RPMI7951 (cell line): ENCODE results near the gene SLC50A1. TPM values are rescaled to one million over a fixed set of nuclear protein-coding genes. Genes with fewer than 3 reads are reported as not detected.
"Not testable (repeated sequence)": the region's sequence is repeated elsewhere in the genome, so short reads cannot be mapped to it uniquely, and the experiment has no call there.

ENCODE experiments used
- DNase-seq: peaks from one replicate; pipeline ENCODE4 v3.0.0-alpha.2; 2012; ENCODE audit warnings: low read depth
- total RNA-seq: library from RNA; depleted of rRNA; stranded (reverse); fragments of >200 nt; shearing (Covaris generic); gene quantifications from 2 replicates; pipeline ENCODE4 v1.2.3, GENCODE V29; 2014

SLC50A1 gene
- total RNA-seq, 1 experiment from 2014 or later = 24.2 TPM

DNA sequence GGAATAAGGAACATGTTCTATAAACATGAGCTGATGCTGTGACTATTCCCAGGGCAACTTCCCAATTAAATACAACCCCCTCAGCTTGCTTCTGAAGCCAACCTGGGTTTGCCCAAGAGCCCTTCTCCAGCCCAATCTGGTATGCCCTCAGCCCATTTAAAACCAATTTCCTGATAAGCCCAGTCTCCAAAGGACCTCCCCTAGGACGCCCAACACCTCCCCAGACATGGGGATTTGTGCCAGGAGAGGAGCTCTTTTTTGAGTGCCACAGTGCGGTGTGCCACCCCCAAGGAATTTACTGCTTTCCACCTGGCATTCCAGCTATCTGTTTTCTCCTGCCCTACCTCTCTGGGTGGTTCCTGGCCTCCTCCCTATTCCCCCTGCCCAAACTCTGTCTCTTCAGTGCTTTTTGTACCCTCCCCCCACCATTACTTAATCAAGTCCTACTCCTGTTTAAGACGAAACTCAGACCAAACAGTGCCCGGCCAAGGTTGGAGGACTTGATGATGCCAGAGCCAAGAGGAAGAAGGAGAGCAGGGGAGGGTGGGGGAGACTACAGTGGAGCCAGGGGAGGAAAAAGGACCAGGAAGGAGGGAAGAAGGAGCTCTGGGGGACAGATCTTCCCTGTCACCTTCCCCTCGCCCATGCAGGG is 19.4 kb upstream of the SLC50A1 start:
- no peak for DNase-seq

DNA sequence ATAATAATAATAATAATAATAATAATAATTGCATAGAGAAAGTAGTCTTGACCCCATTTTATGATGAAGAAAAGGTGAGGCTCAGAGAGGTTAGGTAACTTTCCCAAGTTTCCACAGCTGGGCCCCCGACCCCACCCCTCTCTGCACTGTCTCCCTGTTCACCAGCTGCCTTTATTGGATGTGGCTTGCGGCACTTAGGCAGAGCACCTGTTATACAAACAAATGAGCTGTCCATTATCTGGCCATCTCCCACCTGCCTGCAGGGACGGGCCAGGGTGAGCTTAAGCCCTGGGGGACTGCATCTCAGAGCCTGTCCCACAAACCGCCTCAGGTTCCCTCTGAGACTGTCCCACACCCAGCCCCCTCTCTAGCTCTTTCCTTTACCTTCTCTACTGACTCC is 18.0 kb upstream of the SLC50A1 start:
- DNase-seq = no peak

DNA sequence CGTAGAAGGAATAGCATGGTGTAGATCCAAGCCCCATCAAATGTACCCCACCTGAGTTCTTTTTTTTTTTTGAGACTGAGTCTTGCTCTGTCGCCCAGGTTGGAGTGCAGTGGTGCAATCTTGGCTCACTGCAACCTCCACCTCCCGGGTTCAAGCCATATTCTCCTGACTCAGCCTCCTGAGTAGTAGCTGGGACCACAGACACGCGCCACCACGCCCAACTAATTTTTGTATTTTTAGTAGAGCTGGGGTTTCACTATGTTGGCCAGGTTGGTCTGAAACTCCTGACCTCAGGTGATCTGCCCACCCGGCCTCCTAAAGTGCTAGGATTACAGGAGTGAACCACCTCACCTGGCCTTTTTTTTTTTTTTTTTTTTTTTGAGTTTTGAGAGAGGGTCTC is 17.6 kb upstream of the SLC50A1 start:
- DNase-seq = not testable (repeated sequence)

- DNase-seq = no peak
These were observed 15.4 kb upstream of the SLC50A1 start for GRCh38 chr1:155120253-155120652.

GRCh38 chr1:155121249-155121648 is 14.4 kb upstream of the SLC50A1 start:
- DNase-seq = no peak

DNA sequence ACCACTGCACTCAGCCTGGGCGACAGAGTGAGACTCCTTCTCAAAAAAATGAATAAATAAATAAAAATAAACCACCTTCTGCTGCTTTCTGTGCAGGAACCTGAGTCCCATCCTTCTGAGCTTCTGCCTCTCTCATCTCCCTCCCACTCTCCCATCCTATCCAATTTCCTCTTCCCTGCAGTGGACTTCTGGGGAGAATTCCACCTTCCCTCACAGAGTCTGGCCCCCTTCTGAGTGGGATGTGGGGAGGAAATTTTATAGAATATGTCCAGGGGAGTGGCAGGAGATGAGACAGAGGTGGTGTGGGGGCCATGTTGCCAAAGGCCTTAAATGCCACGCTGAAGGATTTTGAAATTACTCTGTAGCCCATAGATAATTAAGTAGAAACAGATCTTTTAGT is 13.3 kb upstream of the SLC50A1 start:
- DNase-seq = no peak

DNA sequence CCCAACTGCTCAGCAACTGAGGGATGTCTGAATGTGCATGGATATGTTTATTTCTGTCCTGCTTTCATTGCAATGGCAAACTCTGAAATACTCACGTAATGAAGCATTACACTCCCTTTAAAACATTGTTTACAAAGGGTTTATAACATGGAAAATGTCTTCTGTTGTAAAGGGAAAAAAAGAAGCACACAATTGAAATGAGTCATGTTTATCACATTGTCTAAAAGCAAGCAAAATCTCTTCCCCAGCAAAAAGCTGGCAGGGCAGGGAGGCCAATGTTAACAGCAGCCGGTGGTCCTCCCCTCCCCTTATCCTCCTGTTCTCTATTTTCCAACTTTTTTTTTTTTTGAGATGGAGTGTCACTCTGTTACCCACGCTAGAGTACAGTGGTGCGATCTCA is 11.9 kb upstream of the SLC50A1 start:
- no peak for DNase-seq

DNA sequence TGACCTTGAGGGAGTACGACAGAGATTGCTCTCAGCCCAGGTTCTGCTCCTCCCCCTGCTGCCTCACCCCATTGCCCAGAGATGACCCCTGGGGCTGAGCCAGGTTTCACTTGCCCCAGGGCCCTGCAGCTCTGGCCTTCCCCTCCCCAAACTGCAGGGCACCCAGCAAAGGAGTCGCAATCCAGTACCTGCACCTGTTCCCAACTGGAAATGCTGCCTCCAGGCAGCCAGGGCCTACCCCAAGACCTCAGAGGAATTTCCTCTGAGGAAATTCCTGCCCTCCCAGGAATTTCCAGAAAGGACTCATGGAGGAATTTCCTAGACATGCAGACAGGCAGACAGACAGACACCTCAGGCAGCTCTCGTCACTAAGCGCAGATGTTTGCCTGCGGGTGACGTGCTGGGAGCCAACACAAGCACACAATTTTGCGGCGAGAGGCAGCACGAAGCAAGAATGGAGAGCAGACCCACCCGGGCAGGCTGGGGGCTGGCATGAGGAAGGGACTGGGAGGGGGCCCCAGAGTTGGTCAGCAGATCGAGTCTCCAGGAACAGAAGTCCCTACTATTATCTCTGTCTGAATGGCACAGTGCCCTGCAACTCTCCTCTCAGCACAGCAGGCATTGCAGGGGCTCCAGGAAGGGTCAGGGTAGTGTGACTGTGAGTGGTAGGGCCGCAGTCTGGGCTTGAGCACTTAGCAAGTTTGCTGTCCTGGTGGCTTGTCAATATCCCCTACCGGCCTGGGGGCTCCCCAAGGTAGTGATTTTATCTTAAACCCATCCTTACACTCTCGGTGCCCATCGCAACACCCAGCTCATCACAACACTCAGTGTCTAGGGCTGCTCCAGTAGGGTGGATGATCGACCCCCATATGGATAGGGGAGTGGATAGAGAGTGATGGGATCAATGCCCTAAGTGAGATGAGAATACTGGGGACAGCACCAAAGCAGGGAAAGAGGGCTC is 10.9 kb upstream of the SLC50A1 start:
- peak; percentile 74 for DNase-seq

- no peak for DNase-seq
These were observed 10.1 kb upstream of the SLC50A1 start for GRCh38 chr1:155125511-155125945.

- DNase-seq = peak; percentile 24
These were observed 9.6 kb upstream of the SLC50A1 start for GRCh38 chr1:155125946-155126555.

- peak; percentile 17 for DNase-seq
These were observed 9.0 kb upstream of the SLC50A1 start for GRCh38 chr1:155126556-155127104.

DNA sequence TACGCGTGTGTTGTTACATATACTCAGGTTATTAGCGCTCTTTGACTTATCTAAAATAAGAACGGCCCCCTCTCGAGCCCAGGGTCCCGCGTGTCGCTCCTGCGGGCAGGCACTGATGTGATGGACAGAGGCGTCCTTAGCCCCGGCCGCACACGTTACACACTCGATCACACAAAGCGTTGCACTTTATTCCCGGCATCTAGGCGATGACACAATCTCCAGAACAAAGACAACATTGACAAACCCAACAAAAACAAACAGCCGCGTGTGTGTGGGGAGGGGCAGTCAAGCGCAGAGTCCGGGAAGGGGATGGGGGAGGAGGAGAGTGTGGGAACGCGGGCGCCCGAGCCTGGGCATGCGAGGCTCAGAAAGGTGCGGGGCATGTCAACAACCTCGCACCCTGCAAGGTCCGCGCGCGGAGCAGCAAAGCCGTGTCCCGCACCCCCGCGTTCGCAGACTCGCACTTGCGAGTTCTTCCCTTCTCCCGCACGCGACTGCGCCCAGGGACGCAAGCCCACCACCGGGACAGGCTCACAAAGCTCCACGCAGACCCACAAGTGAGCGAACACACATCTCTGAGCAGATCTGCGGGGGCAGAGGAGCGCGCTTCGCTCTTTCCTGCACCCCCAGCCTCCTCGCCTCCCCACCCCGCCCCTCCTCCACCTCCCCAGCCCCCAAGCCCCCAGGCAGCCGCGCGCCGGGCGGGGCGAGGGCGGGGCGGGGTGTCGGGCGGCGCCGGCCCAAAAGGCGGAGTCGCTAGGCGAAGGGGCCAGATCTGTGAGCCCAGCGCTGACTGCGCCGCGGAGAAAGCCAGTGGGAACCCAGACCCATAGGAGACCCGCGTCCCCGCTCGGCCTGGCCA is 8.3 kb upstream of the SLC50A1 start, which contains the start of gene EFNA1:
Gene EFNA1 (plus strand): TSS at position 772 of the 862 bp plus-strand sequence. CDS start 102 bp downstream, outside the sequence.
- peak; percentile 35 for DNase-seq

DNA sequence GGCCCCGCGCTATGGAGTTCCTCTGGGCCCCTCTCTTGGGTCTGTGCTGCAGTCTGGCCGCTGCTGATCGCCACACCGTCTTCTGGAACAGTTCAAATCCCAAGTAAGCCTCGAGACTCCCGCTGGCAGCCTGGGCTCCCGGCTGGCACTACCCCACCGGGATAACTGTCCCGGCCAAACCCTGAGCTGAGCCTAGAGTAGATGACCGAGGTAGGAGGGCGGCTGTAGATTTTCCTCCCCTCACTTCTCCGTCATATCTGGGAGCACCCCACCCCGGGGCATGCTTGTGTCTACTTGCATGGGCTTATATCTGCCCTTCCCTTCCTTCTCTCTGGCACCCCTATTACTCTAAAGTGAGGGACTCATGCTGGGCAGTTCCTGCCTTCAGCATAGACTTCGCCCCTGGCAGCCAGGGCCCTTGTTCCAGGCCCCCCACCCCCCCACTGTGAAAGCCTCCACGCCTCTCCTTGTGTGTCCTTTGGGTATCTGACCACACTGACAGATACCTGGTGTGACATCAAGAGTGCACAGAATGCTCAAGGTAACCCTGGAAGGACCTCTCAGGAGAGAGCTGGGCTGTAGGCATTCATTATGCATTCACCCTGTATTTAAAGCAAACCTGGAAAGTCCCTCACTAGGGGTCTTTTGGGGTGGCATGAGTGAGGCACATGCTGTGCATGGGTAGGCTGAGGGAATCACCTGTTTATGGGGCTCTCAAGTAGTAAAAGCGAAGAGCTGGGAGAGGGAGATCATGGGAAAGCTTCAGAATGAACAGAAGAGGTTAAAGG is 7.5 kb upstream of the SLC50A1 start:
- DNase-seq = no peak

- DNase-seq = no peak
These were observed 6.7 kb upstream of the SLC50A1 start for GRCh38 chr1:155128755-155129473.

DNA sequence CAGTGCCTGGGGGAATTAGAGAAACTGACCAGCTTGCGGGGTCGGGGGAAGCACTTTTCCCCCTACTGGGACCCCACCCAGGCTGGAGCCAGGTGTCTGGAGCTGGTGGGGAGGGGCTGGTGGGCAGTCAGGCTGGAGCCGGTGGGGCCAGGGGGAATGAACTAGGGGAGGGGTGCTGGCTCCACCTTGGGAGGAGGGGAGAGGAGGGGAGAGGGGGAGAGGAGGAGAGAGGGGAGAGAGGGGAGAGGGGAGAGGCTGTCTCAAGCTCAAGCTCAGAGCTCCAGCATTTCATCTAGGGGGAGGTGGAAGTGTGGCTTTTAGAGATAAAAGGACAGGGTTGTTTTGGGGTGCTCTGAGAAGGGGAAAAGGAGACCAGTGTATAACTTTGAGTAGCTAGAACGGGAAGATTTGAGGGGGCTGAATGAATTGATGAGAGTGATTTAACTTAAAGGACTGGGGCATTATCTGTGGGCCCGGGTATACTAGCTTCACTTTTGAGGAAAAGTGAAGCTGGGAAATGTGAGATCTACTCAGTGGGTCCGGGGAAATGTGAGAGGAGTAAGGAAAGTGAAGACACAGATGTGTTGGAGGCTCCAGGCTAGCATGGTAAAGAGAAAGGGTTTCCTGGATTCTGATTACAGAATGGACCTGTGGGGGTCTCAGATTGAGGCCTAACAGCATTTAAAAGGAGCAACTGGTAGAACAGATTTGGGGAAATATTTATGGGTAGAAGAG is 5.2 kb upstream of the SLC50A1 start:
- no peak for DNase-seq

DNA sequence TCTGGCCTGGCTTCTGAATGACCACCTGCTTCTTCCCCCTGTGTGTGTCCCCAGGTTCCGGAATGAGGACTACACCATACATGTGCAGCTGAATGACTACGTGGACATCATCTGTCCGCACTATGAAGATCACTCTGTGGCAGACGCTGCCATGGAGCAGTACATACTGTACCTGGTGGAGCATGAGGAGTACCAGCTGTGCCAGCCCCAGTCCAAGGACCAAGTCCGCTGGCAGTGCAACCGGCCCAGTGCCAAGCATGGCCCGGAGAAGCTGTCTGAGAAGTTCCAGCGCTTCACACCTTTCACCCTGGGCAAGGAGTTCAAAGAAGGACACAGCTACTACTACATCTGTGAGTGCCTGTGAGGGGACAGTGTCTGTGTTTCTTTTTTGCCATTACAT is 4.4 kb upstream of the SLC50A1 start:
- DNase-seq = no peak

GRCh38 chr1:155131856-155132255 is 3.8 kb upstream of the SLC50A1 start:
- no peak for DNase-seq

DNA sequence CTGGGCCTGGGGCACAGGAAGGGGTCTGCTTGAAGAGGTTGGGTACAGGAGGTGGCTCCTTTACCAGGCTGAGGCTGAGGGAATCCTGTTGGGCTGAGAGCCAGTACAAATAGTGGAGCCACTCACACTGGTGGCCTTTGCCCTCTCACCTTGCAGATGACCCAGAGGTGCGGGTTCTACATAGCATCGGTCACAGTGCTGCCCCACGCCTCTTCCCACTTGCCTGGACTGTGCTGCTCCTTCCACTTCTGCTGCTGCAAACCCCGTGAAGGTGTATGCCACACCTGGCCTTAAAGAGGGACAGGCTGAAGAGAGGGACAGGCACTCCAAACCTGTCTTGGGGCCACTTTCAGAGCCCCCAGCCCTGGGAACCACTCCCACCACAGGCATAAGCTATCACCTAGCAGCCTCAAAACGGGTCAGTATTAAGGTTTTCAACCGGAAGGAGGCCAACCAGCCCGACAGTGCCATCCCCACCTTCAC is 1.8 kb upstream of the SLC50A1 start:
- DNase-seq = no peak

DNA sequence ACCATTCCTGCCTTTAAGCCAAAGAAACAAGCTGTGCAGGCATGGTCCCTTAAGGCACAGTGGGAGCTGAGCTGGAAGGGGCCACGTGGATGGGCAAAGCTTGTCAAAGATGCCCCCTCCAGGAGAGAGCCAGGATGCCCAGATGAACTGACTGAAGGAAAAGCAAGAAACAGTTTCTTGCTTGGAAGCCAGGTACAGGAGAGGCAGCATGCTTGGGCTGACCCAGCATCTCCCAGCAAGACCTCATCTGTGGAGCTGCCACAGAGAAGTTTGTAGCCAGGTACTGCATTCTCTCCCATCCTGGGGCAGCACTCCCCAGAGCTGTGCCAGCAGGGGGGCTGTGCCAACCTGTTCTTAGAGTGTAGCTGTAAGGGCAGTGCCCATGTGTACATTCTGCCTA is 1.3 kb upstream of the SLC50A1 start:
- no peak for DNase-seq
